GM12892 (cell line): ENCODE measurements around the gene OR5M8.

Experiments used
- POLR2A ChIP-seq: IDR thresholded peaks from 2 replicates; pipeline ENCODE4 v1.6.1; 2011; ENCODE audit warnings: low read depth, low read length, control low read depth
- TAF1 ChIP-seq: IDR thresholded peaks from 2 replicates; pipeline ENCODE4 v1.6.1; 2011; ENCODE audit warnings: low read depth, mild to moderate bottlenecking, control low read depth, low read length, borderline replicate concordance

- TF ChIP-seq POLR2A (no peak), TAF1 (no peak)
Measured at GRCh38 chr11:56457076-56457475, 34.1 kb downstream of the OR5M8 start.
